CD1c-positive myeloid dendritic cell (primary cell): ENCODE data around the gene LIM2.

Experiments used
- DNase-seq: peaks from one replicate; pipeline ENCODE4 v3.0.0-alpha.2; 2016; ENCODE audit errors: extremely low spot score

The LIM2 gene

GRCh38 chr19:51396175-51396574 is 8.4 kb upstream of the LIM2 start:
- no peak for DNase-seq

GRCh38 chr19:51394050-51394836 is 6.5 kb upstream of the LIM2 start:
- peak; percentile 98 for DNase-seq

GRCh38 chr19:51392701-51393100 is 4.9 kb upstream of the LIM2 start:
- DNase-seq = peak; percentile 45

- DNase-seq = no peak
Observed at GRCh38 chr19:51391073-51391611, 3.4 kb upstream of the LIM2 start.

GRCh38 chr19:51389143-51389542 is 1.4 kb upstream of the LIM2 start:
- DNase-seq = no peak

GRCh38 chr19:51386882-51387520 is 773 bp downstream of the LIM2 start:
- DNase-seq = no peak

GRCh38 chr19:51382004-51382403 is 5.8 kb downstream of the LIM2 start:
- DNase-seq = no peak

- DNase-seq = no peak
Observed at GRCh38 chr19:51380379-51380778, 7.4 kb downstream of the LIM2 start.

GRCh38 chr19:51377422-51377821 is 10.4 kb downstream of the LIM2 start:
- no peak for DNase-seq

- DNase-seq = no peak
Observed at GRCh38 chr19:51375504-51376221, 12.1 kb downstream of the LIM2 start.

GRCh38 chr19:51372649-51373504 is 14.9 kb downstream of the LIM2 start, which contains the start of gene NKG7:
NKG7 (minus strand) TSS chr19:51372654; CDS start chr19:51372535, 119 bp downstream.
- peak; percentile 23 for DNase-seq

- DNase-seq = no peak
Observed at GRCh38 chr19:51372021-51372648, 15.6 kb downstream of the LIM2 start.

GRCh38 chr19:51371186-51371690 is 16.5 kb downstream of the LIM2 start:
- no peak for DNase-seq

- DNase-seq = no peak
Observed at GRCh38 chr19:51370230-51370629, 17.5 kb downstream of the LIM2 start.

- peak; percentile 38 for DNase-seq
Observed at GRCh38 chr19:51368366-51369282, 19.1 kb downstream of the LIM2 start, which contains the start of gene CLDND2. CLDND2 (minus strand) TSS chr19:51369003; CDS start chr19:51368577, 426 bp downstream.

GRCh38 chr19:51367565-51368365 is 20.0 kb downstream of the LIM2 start:
- peak; percentile 96 for DNase-seq

- DNase-seq = no peak
Observed at GRCh38 chr19:51367255-51367564, 20.6 kb downstream of the LIM2 start.

GRCh38 chr19:51366389-51367254 is 21.2 kb downstream of the LIM2 start:
- DNase-seq = peak; percentile 97
